A673 (cell line): ENCODE data around the gene GPR161.

Experiments
- CTCF ChIP-seq: fragments of 300-800, 200-600 bp; sonication (generic); conservative IDR thresholded peaks from 2 replicates; pipeline ENCODE4 v1.5.1; 2017; ENCODE audit warnings: low read depth, mild to moderate bottlenecking, antibody characterized with exemption, low read length, moderate library complexity, mixed read lengths
- EZH2 ChIP-seq: fragments of 200-600 bp; sonication (generic); IDR thresholded peaks from 2 replicates; pipeline ENCODE4 v1.6.1; 2017; ENCODE audit warnings: borderline replicate concordance, low read depth, mild to moderate bottlenecking, mixed read lengths, antibody characterized with exemption, low read length; ENCODE audit not compliant: poor library complexity, severe bottlenecking

GRCh38 chr1:168114845-168115244 lies 21.9 kb downstream of the GPR161 start:
- TF ChIP-seq CTCF (no peak), EZH2 (no peak)
